HepG2 (cell line): ENCODE data around the gene MGAT2. TPM values are rescaled to one million over a fixed set of nuclear protein-coding genes. Genes with fewer than 3 reads are reported as not detected.

Experiments
- AHDC1 ChIP-seq: sonication (generic); formaldehyde crosslinking; IDR thresholded peaks from 2 replicates; pipeline ENCODE4 v1.5.1; 2020; ENCODE audit warnings: mild to moderate bottlenecking, missing genetic modification reagents, borderline replicate concordance
- FOXA3 ChIP-seq: IDR thresholded peaks from 2 replicates; pipeline ENCODE4 v1.6.1; 2016; ENCODE audit warnings: missing genetic modification reagents, missing compliant biosample characterization
- FUBP1 ChIP-seq: sonication (generic); formaldehyde crosslinking; IDR thresholded peaks from 2 replicates; pipeline ENCODE4 v1.5.1; 2020; ENCODE audit warnings: missing genetic modification reagents, mild to moderate bottlenecking, borderline replicate concordance
- JDP2 ChIP-seq: sonication (generic); formaldehyde crosslinking; IDR thresholded peaks from 2 replicates; pipeline ENCODE4 v1.8.1; 2022; ENCODE audit warnings: missing genetic modification reagents, borderline replicate concordance
- KAT8 ChIP-seq: IDR thresholded peaks from 2 replicates; pipeline ENCODE4 v1.6.1; 2016; ENCODE audit warnings: missing genetic modification reagents, missing compliant biosample characterization
- POLR2A ChIP-seq, 2 experiments: IDR thresholded peaks; 2 replicates each; pipeline ENCODE4 v1.6.1; 2011; ENCODE audit warnings: low read depth in 2 of 2, low read length in 2 of 2, mild to moderate bottlenecking in 1 of 2, moderate library complexity in 1 of 2; ENCODE audit not compliant: insufficient read depth in 1 of 2
- SAFB2 ChIP-seq: sonication (generic); formaldehyde crosslinking; IDR thresholded peaks from 2 replicates; pipeline ENCODE4 v1.5.1; 2020; ENCODE audit warnings: missing genetic modification reagents, low read depth, mild to moderate bottlenecking, borderline replicate concordance
- SP1 ChIP-seq, 2 experiments: fragments of 450-650 bp in 1 of 2; sonication (generic) in 1 of 2; formaldehyde crosslinking in 1 of 2; IDR thresholded peaks; 2 replicates each; pipeline versions ENCODE4 v1.4.0 to v1.6.1; 2016 to 2020; ENCODE audit warnings: missing genetic modification reagents in 1 of 2
- ZFP1 ChIP-seq: IDR thresholded peaks from 2 replicates; pipeline ENCODE4 v1.6.1; 2016
- ZKSCAN8 ChIP-seq: IDR thresholded peaks from 2 replicates; pipeline ENCODE4 v1.6.1; 2016; ENCODE audit warnings: borderline replicate concordance, missing genetic modification reagents, missing compliant biosample characterization
- ZMYM2 ChIP-seq: sonication (generic); formaldehyde crosslinking; IDR thresholded peaks from 2 replicates; pipeline ENCODE4 v1.8.0; 2022; ENCODE audit warnings: mild to moderate bottlenecking, missing genetic modification reagents
- ZNF670 ChIP-seq: sonication (generic); formaldehyde crosslinking; IDR thresholded peaks from 2 replicates; pipeline ENCODE4 v1.8.0; 2022; ENCODE audit warnings: mild to moderate bottlenecking, missing genetic modification reagents, borderline replicate concordance
- ZNF678 ChIP-seq: sonication (generic); formaldehyde crosslinking; IDR thresholded peaks from 2 replicates; pipeline ENCODE4 v1.4.0; 2020; ENCODE audit warnings: mild to moderate bottlenecking, missing genetic modification reagents
- ZNF782 ChIP-seq: sonication (generic); formaldehyde crosslinking; IDR thresholded peaks from 2 replicates; pipeline ENCODE4 v1.4.0; 2020; ENCODE audit warnings: missing genetic modification reagents, mild to moderate bottlenecking, borderline replicate concordance
- polyA plus RNA-seq, 8 experiments: library from polyadenylated mRNA; depleted of rRNA in 3 of 8; stranded (reverse) in 7 of 8; unstranded in 1 of 8; fragments of >200 nt; fragmentation: Illumina TruSeq in 4 of 8; extraction: Trizol in 4 of 8; gene quantifications; 2 replicates each; pipeline versions ENCODE4 v1.2.1 to v1.2.3, GENCODE V29; 2011 to 2016; ENCODE audit warnings: low read depth in 4 of 8, missing spikeins in 1 of 8, mixed read lengths in 1 of 8; ENCODE audit not compliant: insufficient read depth in 1 of 8
- total RNA-seq, 5 experiments: library from RNA; depleted of rRNA; stranded (reverse); fragments of >200 nt; fragmentation: Illumina TruSeq; extraction: Trizol; gene quantifications; 2 replicates each; pipeline ENCODE4 v1.2.3, GENCODE V29; 2016; ENCODE audit warnings: low read depth in 1 of 5
- TF ChIP-seq, protein P1 (sequence below): sonication (generic); formaldehyde crosslinking; IDR thresholded peaks from 2 replicates; pipeline ENCODE4 v1.8.0; 2022; ENCODE audit warnings: mild to moderate bottlenecking, missing genetic modification reagents; ENCODE audit not compliant: insufficient replicate concordance
- TF ChIP-seq, protein P2 (sequence below): sonication (generic); formaldehyde crosslinking; IDR thresholded peaks from 2 replicates; pipeline ENCODE4 v1.4.0; 2020; ENCODE audit warnings: missing genetic modification reagents
- TF ChIP-seq, protein P3 (sequence below): sonication (generic); formaldehyde crosslinking; IDR thresholded peaks from 2 replicates; pipeline ENCODE4 v1.9.0; 2022; ENCODE audit warnings: low read depth, missing genetic modification reagents

Gene MGAT2
- total and polyA plus RNA-seq, 2 of the 13 experiments (the other 11 are each of a cell fraction or from before 2014, with no cell fraction given), result 12.9 to 51.9 TPM

- TF ChIP-seq SAFB2 (CRISPR knock-in tag), result no peak
- no peak for TF ChIP-seq ZNF678 (CRISPR knock-in tag)
- TF ChIP-seq FOXA3 (CRISPR knock-in tag), result peak; percentile 96
- TF ChIP-seq SP1 (IDR thresholded peaks at IDR 0.05), result no peak
- no peak for TF ChIP-seq SP1 (CRISPR knock-in tag; IDR thresholded peaks at IDR 0.05)
- peak; percentile 88; the same call in 1 of the 2 replicates for TF ChIP-seq AHDC1 (CRISPR knock-in tag)
- TF ChIP-seq ZFP1, result peak; percentile 86
- TF ChIP-seq, protein P1, sequence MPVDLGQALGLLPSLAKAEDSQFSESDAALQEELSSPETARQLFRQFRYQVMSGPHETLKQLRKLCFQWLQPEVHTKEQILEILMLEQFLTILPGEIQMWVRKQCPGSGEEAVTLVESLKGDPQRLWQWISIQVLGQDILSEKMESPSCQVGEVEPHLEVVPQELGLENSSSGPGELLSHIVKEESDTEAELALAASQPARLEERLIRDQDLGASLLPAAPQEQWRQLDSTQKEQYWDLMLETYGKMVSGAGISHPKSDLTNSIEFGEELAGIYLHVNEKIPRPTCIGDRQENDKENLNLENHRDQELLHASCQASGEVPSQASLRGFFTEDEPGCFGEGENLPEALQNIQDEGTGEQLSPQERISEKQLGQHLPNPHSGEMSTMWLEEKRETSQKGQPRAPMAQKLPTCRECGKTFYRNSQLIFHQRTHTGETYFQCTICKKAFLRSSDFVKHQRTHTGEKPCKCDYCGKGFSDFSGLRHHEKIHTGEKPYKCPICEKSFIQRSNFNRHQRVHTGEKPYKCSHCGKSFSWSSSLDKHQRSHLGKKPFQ (CRISPR knock-in tag), result peak; percentile 93
- peak in 1 of 2 experiments; percentile 40; a peak in 1 of 4 replicates for TF ChIP-seq POLR2A (IDR thresholded peaks at IDR 0.05; ENCODE audit: insufficient read depth in 1 of 2, low read depth in 2 of 2, low read length in 2 of 2)
- TF ChIP-seq ZNF782 (CRISPR knock-in tag), result no peak
- peak; percentile 58; the same call in 1 of the 2 replicates for TF ChIP-seq KAT8 (CRISPR knock-in tag)
- TF ChIP-seq, protein P2, sequence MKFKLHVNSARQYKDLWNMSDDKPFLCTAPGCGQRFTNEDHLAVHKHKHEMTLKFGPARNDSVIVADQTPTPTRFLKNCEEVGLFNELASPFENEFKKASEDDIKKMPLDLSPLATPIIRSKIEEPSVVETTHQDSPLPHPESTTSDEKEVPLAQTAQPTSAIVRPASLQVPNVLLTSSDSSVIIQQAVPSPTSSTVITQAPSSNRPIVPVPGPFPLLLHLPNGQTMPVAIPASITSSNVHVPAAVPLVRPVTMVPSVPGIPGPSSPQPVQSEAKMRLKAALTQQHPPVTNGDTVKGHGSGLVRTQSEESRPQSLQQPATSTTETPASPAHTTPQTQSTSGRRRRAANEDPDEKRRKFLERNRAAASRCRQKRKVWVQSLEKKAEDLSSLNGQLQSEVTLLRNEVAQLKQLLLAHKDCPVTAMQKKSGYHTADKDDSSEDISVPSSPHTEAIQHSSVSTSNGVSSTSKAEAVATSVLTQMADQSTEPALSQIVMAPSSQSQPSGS, result peak; percentile 88
- TF ChIP-seq, protein P3, sequence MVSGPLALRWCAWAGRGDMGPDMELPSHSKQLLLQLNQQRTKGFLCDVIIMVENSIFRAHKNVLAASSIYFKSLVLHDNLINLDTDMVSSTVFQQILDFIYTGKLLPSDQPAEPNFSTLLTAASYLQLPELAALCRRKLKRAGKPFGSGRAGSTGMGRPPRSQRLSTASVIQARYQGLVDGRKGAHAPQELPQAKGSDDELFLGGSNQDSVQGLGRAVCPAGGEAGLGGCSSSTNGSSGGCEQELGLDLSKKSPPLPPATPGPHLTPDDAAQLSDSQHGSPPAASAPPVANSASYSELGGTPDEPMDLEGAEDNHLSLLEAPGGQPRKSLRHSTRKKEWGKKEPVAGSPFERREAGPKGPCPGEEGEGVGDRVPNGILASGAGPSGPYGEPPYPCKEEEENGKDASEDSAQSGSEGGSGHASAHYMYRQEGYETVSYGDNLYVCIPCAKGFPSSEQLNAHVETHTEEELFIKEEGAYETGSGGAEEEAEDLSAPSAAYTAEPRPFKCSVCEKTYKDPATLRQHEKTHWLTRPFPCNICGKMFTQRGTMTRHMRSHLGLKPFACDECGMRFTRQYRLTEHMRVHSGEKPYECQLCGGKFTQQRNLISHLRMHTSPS (CRISPR knock-in tag), result no peak
- no peak for TF ChIP-seq FUBP1 (CRISPR knock-in tag)
- TF ChIP-seq ZMYM2, result no peak
- peak; percentile 96 for TF ChIP-seq ZNF670 (CRISPR knock-in tag)
- TF ChIP-seq ZKSCAN8 (CRISPR knock-in tag), result peak; percentile 93
- no peak; the same call in 1 of the 2 replicates for TF ChIP-seq JDP2
Measured at GRCh38 chr14:49641697-49642129, 21.1 kb downstream of the MGAT2 start (continued).
